HS-5 (cell line): ENCODE results near the gene SPATA21.

Source experiments
- DNase-seq: peaks from one replicate; pipeline ENCODE4 v3.0.0-alpha.2; 2012; ENCODE audit warnings: low read depth

The SPATA21 gene

DNA sequence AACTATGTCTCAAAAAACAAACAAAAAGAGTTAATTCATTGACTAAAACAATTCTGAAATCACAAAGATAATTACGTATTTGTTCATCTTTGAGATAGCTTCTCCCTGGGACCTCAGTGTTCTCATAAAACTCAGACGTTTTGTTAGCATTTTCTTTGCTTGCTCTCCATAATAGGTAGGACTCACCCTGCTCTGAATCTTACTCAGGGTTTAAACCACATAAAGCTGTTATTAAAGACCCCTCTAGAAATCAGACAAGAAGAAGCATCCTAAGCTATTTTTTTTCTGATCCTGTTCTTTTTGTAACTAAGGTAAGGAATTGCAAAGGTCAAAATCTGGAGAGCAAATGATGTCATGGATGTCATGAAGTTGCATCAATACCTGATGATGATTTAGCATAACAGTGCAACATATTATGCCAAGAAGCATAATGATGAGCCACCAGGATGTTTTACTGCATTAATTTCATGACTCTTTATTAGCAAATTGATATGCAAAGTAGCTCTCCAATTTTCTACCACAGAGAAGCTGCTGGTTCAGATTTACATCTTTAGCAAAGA lies 87.3 kb downstream of the SPATA21 start:
- DNase-seq = no peak
